Esophagus (tissue), 2 donors: Measurements from ENCODE around the gene PRSS22. TPM values are rescaled to one million over a fixed set of nuclear protein-coding genes. Genes with fewer than 3 reads are reported as not detected.
A peak's percentile ranks its signal among the peaks of the same experiment; 100 is the strongest.

ENCODE experiments used
- H3K27ac ChIP-seq, 2 donors: one replicate each; pipeline ENCODE4 v1.5.1; 2013; ENCODE audit warnings: low read depth in 2 of 2, mild to moderate bottlenecking in 2 of 2, inconsistent platforms in 1 of 2, low read length in 1 of 2, moderate library complexity in 1 of 2
- H3K27me3 ChIP-seq, 2 donors: one replicate each; pipeline ENCODE4 v1.6.1; 2013; ENCODE audit warnings: low read length in 2 of 2, control low read depth in 1 of 2, mild to moderate bottlenecking in 1 of 2; ENCODE audit not compliant: insufficient read depth in 2 of 2, control insufficient read depth in 1 of 2
- H3K36me3 ChIP-seq, 2 donors: one replicate each; pipeline ENCODE4 v1.6.1; 2013; ENCODE audit warnings: low read length in 1 of 2; ENCODE audit not compliant: control insufficient read depth in 2 of 2, insufficient read depth in 2 of 2
- H3K4me1 ChIP-seq, 2 donors: one replicate each; pipeline ENCODE4 v1.6.1; 2013; ENCODE audit warnings: low read length in 1 of 2; ENCODE audit not compliant: control insufficient read depth in 2 of 2, insufficient read depth in 2 of 2
- H3K4me3 ChIP-seq, 2 donors: one replicate each; pipeline ENCODE4 v1.5.1; 2013; ENCODE audit warnings: low read length in 2 of 2, mild to moderate bottlenecking in 2 of 2, low read depth in 1 of 2, moderate library complexity in 1 of 2
- H3K9me3 ChIP-seq, 2 donors: one replicate each; pipeline ENCODE4 v1.6.1; 2013; ENCODE audit warnings: mild to moderate bottlenecking in 2 of 2, low read depth in 1 of 2, low read length in 1 of 2, moderate library complexity in 1 of 2; ENCODE audit not compliant: control insufficient read depth in 2 of 2, insufficient read depth in 1 of 2
- WGBS, 2 donors: extraction: QIAGEN DNeasy Blood & Tissue Kit; methylation state at CpG; one replicate each; pipeline ENCODE4 v1.1.7; 2013; 5-methylcytosine and 5-hydroxymethylcytosine counted together
- polyA plus RNA-seq, 2 donors: library from polyadenylated mRNA; stranded (reverse); fragments of 200-250 nt; gene quantifications; one replicate each; pipeline ENCODE4 v1.2.3, GENCODE V29; 2013
- donor health status: healthy with polysubstance abuse.
- donor health status: Bipolar disorder and iron deficiency.

Gene PRSS22
- polyA plus RNA-seq, 2 donors, result 109 to 281 TPM

DNA sequence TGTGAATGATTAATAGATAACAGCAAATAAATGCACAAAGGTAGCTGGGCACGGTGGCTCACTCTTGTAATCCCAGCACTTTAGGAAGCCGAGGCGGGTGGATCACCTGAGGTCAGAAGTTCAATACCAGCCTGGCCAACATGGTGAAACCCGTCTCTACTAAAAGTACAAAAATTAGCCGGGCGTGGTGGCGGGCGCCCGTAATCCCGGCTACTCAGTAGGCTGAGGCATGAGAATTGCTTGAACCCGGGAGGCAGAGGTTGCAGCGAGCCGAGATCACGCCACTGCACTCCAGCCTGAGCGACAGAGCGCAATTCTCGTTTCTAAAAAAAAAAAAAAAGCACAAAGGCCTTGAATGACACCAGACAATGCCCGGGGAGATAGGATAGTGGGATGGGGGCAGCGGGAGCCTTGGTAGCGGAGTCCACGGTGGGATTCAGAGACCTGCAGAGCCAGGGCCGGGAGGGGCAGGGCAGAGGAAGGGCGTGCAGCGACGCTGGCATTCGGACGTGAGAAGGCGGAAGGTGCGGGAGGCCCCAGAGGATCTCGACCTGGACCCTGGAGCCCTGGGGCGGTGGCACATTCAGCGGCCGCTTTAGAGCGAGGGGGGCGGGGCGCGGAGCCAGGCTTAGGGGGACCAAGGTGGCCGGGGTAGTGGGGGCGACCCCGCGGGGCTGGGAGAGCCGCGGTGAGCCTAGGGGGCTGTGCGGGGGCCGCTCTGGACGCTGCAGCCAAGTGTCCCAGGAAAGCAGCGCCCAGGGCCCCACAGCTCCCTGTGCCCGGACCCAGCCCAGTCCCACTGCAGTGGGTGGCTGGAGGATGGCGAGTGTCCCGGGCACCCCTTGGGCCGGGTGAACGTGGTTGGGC, 24.0 kb upstream of the PRSS22 start:
- H3K4me3 ChIP-seq, result peak overlapping the region; percentile 73 to 78
- peak overlapping the region; percentile 95 to 98 for H3K27ac ChIP-seq
- H3K36me3 ChIP-seq, result no peaks in the 10 kb centered on the region
- H3K9me3 ChIP-seq, result no peaks in the 10 kb centered on the region
- peaks cover 5 to 6% of the 10 kb centered on the region in 2 donors for H3K4me1 ChIP-seq
- no peaks in the 10 kb centered on the region for H3K27me3 ChIP-seq
- WGBS, 2 donors, result 4 to 7% methylated on average over 43 to 51 of the region's 52 CpGs

DNA sequence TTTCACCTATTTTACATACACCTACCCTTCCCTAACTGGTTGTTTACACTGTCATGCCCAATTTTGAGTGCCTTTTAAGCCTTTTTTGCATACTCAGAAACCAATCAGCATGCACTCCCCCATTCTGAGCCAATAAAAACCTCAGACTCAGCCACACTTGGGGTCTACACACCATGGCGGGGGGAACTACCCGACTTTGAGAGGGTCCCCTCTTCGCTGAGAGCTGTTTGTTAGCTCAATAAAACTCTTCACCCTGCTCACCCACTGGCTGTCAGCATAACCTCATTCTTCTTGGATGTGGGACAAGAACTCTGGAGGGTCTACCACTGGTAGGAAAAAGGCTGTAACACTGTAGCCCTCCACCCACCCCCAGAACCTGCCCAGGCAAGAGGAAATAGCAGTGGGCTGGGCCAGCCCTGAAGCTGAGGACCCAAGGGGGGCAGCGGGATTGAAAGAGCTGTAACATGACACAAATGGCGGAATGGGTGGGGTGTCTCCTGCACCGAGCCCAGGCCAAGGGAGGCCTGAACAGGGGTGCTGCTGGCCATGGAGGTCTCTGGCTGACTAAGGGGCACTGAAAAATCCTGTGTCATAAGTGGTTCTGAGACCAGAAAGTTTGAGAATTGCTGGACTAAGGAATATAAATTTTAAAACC, 22.0 kb upstream of the PRSS22 start:
- H3K4me3 ChIP-seq, result no peak overlapping the region
- H3K4me1 ChIP-seq, result peaks cover 5 to 6% of the 10 kb centered on the region in 2 donors
- H3K27me3 ChIP-seq, result no peaks in the 10 kb centered on the region
- no peaks in the 10 kb centered on the region for H3K9me3 ChIP-seq
- H3K27ac ChIP-seq, result no peak overlapping the region
- H3K36me3 ChIP-seq, result no peaks in the 10 kb centered on the region
- WGBS, 2 donors, result 85 to 90% methylated on average over 6 of the region's 6 CpGs

DNA sequence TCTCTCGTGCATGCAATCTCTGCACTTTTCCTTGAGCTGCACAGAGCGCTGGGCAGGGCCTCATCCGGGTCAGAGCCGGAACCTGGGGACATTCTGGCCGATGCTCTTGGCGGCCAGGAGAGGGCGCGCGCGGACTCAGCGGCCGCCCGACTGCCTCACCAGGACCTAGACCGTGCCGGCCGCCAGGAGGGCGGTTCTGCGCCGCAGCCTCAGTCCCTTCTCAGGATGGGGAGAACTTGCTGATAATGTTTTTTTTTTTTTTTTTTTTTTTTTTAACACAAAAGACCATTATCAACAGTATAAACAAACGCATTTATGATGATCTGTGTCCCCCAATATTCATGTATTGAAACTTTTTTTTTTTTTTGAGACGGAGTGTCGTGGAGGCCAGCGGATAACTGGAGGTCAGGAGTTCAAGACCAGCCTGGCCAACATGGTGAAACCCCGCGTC, 17.0 kb upstream of the PRSS22 start:
- Histone ChIP-seq H3K36me3 (no peaks in the 10 kb centered on the region), H3K4me1 (peaks cover 0 to 2% of the 10 kb centered on the region in 2 donors), H3K27ac (no peak overlapping the region), H3K4me3 (no peak overlapping the region), H3K27me3 (no peaks in the 10 kb centered on the region), H3K9me3 (no peaks in the 10 kb centered on the region)
- 11% methylated on average over 25 of the region's 25 CpGs for WGBS, 2 donors

DNA sequence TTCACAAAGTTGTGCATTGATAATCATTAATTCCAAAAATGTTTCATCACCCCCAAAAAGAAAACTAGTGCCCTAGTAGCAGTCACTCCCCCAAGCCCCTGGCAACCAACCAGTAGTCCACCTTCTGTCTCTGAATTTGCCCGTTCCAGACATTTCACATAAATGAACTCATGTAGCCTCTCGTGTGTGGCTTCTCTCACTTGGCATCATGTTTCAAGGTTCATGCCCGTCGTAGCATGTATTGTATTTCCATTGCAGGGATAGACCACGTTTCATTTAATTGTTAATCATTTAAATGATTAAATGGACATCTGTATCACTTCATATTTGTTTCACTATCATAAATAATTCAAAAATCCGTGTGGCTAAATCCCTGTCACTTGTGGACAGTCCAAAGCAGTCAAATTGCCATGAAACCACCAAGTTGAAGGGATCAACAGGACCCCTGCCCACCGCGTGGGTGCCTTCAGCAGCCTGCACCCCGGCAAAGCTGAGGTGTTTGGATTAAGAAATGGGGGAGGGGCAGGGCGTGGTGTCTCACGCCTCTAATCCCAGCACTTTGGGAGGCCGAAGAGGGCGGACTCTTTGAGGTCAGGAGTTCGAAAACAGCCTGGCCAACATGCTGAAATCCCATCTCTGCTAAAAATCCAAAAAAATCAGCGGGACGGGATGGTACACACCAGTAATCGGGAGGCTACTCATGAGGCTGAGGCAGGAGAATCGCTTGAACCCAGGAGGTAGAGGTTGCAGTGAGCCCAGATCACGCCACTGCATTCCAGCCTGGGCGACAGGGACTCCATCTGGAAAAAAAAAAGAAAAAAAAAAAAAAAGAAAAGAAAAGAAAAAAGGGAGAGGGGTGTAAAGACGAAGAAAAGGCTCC, 16.3 kb upstream of the PRSS22 start:
- 46 to 48% methylated on average over 21 of the region's 21 CpGs for WGBS, 2 donors
- H3K4me3 ChIP-seq, result no peak overlapping the region
- peaks cover 0 to 2% of the 10 kb centered on the region in 2 donors for H3K4me1 ChIP-seq
- no peaks in the 10 kb centered on the region for H3K9me3 ChIP-seq
- no peaks in the 10 kb centered on the region for H3K27me3 ChIP-seq
- H3K36me3 ChIP-seq, result no peaks in the 10 kb centered on the region
- no peak overlapping the region for H3K27ac ChIP-seq

DNA sequence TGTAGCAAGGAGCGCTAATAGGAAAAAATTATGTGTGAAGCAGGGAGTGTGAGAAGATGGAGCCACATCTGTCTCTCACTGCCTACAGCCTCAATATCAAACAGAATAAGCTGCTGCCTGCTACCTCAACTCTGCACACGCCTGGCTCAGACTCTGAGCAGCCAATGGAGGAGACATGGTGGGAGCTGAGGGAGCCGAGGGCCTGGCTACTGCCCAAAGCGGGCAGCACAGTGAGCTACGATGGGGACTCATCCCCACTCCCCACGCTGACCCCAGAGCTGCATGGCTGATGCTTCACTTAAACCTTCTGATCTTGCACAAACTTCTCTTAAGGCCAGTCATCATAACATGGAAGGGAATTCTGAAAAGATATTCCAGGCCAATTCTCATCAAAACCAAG, 14.0 kb upstream of the PRSS22 start:
- no peaks in the 10 kb centered on the region for H3K27me3 ChIP-seq
- peaks cover 0 to 2% of the 10 kb centered on the region in 2 donors for H3K4me1 ChIP-seq
- no peaks in the 10 kb centered on the region for H3K36me3 ChIP-seq
- no peak overlapping the region for H3K4me3 ChIP-seq
- WGBS, 2 donors, result 79 to 81% methylated on average over 6 of the region's 6 CpGs
- no peak overlapping the region for H3K27ac ChIP-seq
- H3K9me3 ChIP-seq, result no peaks in the 10 kb centered on the region

DNA sequence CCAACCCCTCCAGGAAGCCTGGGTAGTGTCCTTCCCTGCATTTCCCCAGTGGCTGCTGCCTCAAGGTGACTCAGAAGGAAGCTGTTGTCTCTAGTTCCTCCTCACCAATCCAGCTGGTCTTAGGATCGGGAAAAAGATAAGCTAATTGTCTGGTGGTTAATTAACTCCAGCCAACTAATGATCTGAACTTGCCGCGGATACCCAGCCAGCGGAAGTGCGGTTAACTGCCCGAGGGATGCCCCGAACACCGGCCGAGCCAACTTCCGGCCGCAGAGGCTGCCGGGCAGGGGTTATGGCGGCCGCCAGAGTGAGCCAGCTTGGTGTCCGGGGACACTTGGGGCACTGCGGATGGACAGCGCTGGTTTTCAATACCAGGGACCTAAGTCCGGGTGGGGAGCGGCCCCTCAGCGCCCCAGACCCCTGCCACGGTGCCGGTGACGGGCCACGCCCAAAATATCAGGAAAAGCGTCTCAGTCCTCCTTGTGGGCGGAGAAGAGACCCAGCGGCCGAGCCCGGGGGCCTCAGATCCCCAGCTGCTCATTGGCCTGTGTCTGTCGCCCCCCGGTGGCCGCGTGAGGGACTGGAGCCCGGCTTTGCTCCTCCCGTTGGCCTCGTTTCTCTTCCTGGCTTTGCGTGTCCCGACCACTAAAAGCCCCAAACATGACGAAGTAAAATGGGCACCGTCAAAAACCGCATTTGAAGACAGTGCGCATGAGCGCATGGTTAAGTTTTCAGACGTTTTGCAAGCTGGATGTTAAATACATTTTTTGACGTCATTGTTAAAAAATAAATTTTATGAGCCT, 10.2 kb upstream of the PRSS22 start:
- H3K27me3 ChIP-seq, result no peaks in the 10 kb centered on the region
- WGBS, 2 donors, result 0% methylated on average over 42 to 45 of the region's 45 CpGs
- peak overlapping the region; percentile 54 to 68 for H3K4me3 ChIP-seq
- H3K9me3 ChIP-seq, result no peaks in the 10 kb centered on the region
- no peaks in the 10 kb centered on the region for H3K36me3 ChIP-seq
- peak overlapping the region; percentile 92 to 95 for H3K27ac ChIP-seq
- no peaks in the 10 kb centered on the region for H3K4me1 ChIP-seq

DNA sequence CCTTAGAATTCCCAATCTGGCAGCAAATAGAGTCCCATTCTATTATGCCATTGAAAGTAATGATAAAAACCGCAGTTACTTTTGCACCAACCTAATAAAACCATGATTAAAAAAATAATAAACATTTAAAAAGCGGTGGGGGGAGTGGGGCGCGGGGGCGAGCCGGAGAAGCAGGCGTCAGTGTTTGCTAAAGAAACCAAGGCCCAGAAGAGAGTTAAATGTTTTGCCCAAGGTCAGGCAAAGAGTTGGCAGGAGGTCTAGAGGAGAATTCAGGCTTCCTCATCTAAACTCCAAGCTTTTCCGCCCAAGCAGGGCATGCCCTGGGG, 9.7 kb upstream of the PRSS22 start:
- H3K9me3 ChIP-seq, result no peaks in the 10 kb centered on the region
- peak overlapping the region; percentile 92 to 95 for H3K27ac ChIP-seq
- WGBS, 2 donors, result 25 to 33% methylated on average over 8 of the region's 8 CpGs

DNA sequence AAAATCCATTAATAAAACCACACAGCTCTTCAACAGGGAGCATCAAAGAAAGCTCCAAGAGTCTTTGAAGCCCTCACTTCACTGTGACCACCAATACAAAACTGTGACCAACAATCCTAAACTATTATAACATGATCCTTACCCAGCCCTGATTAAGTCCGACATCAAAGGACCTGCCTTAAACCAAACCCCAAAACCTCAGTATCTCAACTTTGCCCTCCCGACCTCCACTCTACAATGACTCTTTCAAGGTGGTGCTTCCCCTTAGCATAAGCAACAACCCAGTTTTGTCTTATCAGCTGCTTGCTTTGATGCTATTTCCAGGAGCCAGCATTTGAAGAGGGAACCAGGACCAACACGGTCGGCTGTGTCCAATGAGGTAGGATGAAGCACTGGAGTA, 8.5 kb upstream of the PRSS22 start:
- WGBS, 2 donors, result 52 to 63% methylated on average over 4 of the region's 4 CpGs
- Histone ChIP-seq H3K27ac (no peak overlapping the region), H3K4me1 (no peaks in the 10 kb centered on the region), H3K27me3 (no peaks in the 10 kb centered on the region), H3K9me3 (no peaks in the 10 kb centered on the region), H3K36me3 (no peaks in the 10 kb centered on the region), H3K4me3 (no peak overlapping the region)

More for the DNA sequence above, 9.7 kb upstream of the PRSS22 start:
- Histone ChIP-seq H3K4me3 (peak overlapping the region; percentile 54 to 68), H3K27me3 (no peaks in the 10 kb centered on the region), H3K36me3 (no peaks in the 10 kb centered on the region), H3K4me1 (no peaks in the 10 kb centered on the region)

DNA sequence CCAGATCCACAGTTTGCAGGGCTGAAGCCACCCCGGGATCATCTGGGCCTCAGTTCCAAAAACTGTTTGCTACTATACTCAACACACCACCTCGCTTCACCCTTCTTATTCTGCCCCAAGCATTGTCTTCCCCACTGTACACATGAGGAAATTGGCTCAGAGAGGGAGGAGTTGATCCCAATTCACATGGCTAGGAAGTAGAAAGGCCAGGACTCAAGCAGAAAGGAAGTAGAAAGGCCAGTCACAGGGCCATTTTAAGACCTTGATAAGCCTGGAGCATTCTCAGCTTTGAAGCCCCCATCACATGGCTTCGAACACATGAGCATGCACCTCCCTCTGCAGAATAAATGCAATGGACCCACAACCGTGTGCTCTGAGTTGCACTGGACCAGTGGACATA, 7.7 kb upstream of the PRSS22 start:
- H3K27ac ChIP-seq, result no peak overlapping the region
- WGBS, 2 donors, result 69 to 78% methylated on average over 4 of the region's 4 CpGs

More for the DNA sequence above, 7.7 kb upstream of the PRSS22 start:
- Histone ChIP-seq H3K9me3 (peaks cover 3 to 4% of the 10 kb centered on the region in 2 donors), H3K4me1 (no peaks in the 10 kb centered on the region), H3K4me3 (no peak overlapping the region), H3K27me3 (no peaks in the 10 kb centered on the region), H3K36me3 (no peaks in the 10 kb centered on the region)
